HG03066 (cell line): ENCODE results near the gene C20orf204.

Experiments used
- ATAC-seq: cut with Tn5 transposase; IDR thresholded peaks from one replicate; pipeline ENCODE4 v1.9.1; 2021; ENCODE audit warnings: low read depth; ENCODE audit not compliant: unreplicated experiment

C20orf204 gene

GRCh38 chr20:64069614-64070243 lies 33.7 kb downstream of the C20orf204 start:
- ATAC-seq = no peak

GRCh38 chr20:64070244-64070993 lies 34.4 kb downstream of the C20orf204 start:
- ATAC-seq = no peak

GRCh38 chr20:64071341-64072332 lies 35.7 kb downstream of the C20orf204 start:
- no peak for ATAC-seq

- no peak for ATAC-seq
Measured at GRCh38 chr20:64072498-64073063, 36.6 kb downstream of the C20orf204 start.

GRCh38 chr20:64073476-64074183 lies 37.6 kb downstream of the C20orf204 start:
- no peak for ATAC-seq

- no peak for ATAC-seq
Measured at GRCh38 chr20:64074184-64074789, 38.3 kb downstream of the C20orf204 start.

GRCh38 chr20:64074963-64075362 lies 39.0 kb downstream of the C20orf204 start:
- ATAC-seq = no peak

GRCh38 chr20:64075556-64075955 lies 39.6 kb downstream of the C20orf204 start:
- ATAC-seq = no peak

GRCh38 chr20:64076061-64076997 lies 40.3 kb downstream of the C20orf204 start:
- no peak for ATAC-seq

GRCh38 chr20:64077094-64077493 lies 41.1 kb downstream of the C20orf204 start:
- ATAC-seq = no peak

GRCh38 chr20:64077541-64077875 lies 41.5 kb downstream of the C20orf204 start:
- ATAC-seq = no peak

GRCh38 chr20:64077876-64078551 lies 42.0 kb downstream of the C20orf204 start:
- no peak for ATAC-seq

GRCh38 chr20:64078934-64079272 lies 42.9 kb downstream of the C20orf204 start:
- no peak for ATAC-seq

- ATAC-seq = no peak
Measured at GRCh38 chr20:64079273-64080012, 43.5 kb downstream of the C20orf204 start, which contains the start of gene RGS19. Gene RGS19 (minus strand): TSS chr20:64079518. CDS start chr20:64076886, 2,632 bp downstream.

- ATAC-seq = no peak
Measured at GRCh38 chr20:64080013-64080812, 44.2 kb downstream of the C20orf204 start, which contains the start of gene OPRL1. Gene OPRL1 (plus strand): TSS chr20:64080082. CDS start chr20:64092721, 12,639 bp downstream.

GRCh38 chr20:64080813-64081623 lies 45.0 kb downstream of the C20orf204 start:
- no peak for ATAC-seq
